ENCODE data around the gene TRIM66. TPM values are rescaled to one million over a fixed set of nuclear protein-coding genes. Genes with fewer than 3 reads are reported as not detected.
A peak's percentile ranks its signal among the peaks of the same experiment; 100 is the strongest.

Gene TRIM66
- total RNA-seq (10 to 100 TPM; 17.9 to 23.5 (median 23.4) TPM), total RNA-seq (6.6 to 51.8 (median 25.1) reads per million in 29 experiments)
- total RNA-seq (2013): 13.3 TPM

DNA sequence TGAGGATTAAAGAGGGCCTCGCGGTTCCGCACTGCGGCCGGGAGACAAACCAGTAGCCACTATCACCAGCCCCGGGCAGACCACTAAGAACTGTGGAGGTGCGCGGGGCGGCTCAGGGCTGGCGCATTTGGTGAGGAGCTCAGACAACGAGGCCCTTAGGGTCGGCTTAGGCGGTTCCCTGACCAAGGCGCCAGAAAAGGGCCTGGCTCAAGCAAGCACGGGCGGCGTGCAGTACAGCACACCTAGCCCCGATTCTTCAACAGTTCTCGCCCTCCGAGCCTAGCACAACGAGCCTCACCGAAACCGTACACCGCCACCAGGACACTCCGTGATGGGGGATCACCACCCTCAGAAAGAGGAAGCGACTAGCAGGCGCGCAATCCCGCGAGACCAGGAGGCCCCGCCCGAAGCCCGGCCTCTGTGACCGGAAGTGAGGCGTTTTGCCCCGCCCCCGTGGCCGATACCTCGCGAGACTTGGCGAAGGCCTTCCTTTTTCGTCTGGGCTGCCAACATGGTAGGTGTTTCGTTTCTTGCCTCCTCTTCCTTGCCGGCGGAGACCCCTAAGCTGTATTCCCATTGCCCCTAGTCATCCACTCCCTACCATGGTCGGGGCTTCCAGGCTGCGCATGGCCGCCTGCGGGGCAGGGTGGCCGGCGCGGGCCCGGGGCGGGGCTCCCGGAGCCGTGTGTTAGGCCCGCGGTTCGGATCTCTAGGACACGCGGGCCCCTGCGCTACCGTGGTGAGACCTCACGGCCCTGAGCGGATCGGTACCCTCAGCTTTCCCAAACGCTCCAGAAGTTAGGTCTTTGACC, at the start of gene TRIM66, which contains the start of gene RPL27A:
Gene TRIM66 (minus strand): TSS at position 363 of the 812 bp plus-strand sequence. CDS start 10,391 bp downstream, outside the sequence.
Gene RPL27A (plus strand): TSS at position 490 of the 812 bp plus-strand sequence. CDS start 22 bp downstream, at position 512.
- ChIA-PET POLR2A (interaction anchor here (0.6 to 1.2 kb wide), 6 partner anchors 8 to 804 kb away, joined by 3 to 7 read pairs (median 3); no protein-coding TSS in a partner anchor), CTCF (interaction anchor here in 1 of 2 donors (0.8 to 1.7 kb wide), 4 partner anchors 14 to 824 kb away, joined by 3 to 6 read pairs (median 4); partner anchors contain the start of gene TMEM9B)
- H3K27ac Mint-ChIP-seq: peak within 1 kb of the TSS; percentile 97 to 98
- H3K9me3 Mint-ChIP-seq: peaks cover 0 to 4% (median 0%) of the 10 kb centered on the region in 3 donors
- 0% methylated on average over 58 of the region's 67 CpGs for WGBS (ENCODE audit: insufficient coverage)
- no peaks in the 10 kb centered on the region for H3K27me3 ChIP-seq (replicated peaks in 1 of 2; ENCODE audit: control insufficient read depth in 2 of 2, extremely low read depth in 1 of 2, insufficient read depth in 2 of 2, low read length in 1 of 2)
- H3K4me3 ChIP-seq (ENCODE audit: control insufficient read depth in 1 of 2, extremely low read depth in 1 of 2, low read length in 1 of 2): peak within 1 kb of the TSS; percentile 78 to 96
- H3K4me1 ChIP-seq (ENCODE audit: control insufficient read depth in 1 of 2, extremely low read depth in 1 of 2, insufficient read depth in 2 of 2, low read length in 2 of 2): peaks cover 21 to 35% of the 10 kb centered on the region in 2 experiments
- peak within 1 kb of the TSS; percentile 96 for H3K27ac ChIP-seq (ENCODE audit: low read length)
- H3K36me3 Mint-ChIP-seq: peaks cover 41% of the 10 kb centered on the region
- peak within 1 kb of the TSS; percentile 90 to 94 (median 93) for H3K4me3 Mint-ChIP-seq
- DNase-seq: peak; percentile 95 to 100 (median 99)
- no peaks in the 10 kb centered on the region for H3K9me3 ChIP-seq
- peaks cover 4 to 40% of the 10 kb centered on the region in 2 donors for H3K36me3 ChIP-seq (ENCODE audit: control insufficient read depth in 2 of 2, extremely low read depth in 1 of 2, insufficient read depth in 1 of 2, low read length in 1 of 2)
- no peaks in the 10 kb centered on the region for H3K27me3 Mint-ChIP-seq
- peak; percentile 95 to 97 (median 96) for ATAC-seq (replicated peaks in 1 of 4)
- H3K4me1 Mint-ChIP-seq: peaks cover 41 to 53% (median 47%) of the 10 kb centered on the region in 3 donors

DNA sequence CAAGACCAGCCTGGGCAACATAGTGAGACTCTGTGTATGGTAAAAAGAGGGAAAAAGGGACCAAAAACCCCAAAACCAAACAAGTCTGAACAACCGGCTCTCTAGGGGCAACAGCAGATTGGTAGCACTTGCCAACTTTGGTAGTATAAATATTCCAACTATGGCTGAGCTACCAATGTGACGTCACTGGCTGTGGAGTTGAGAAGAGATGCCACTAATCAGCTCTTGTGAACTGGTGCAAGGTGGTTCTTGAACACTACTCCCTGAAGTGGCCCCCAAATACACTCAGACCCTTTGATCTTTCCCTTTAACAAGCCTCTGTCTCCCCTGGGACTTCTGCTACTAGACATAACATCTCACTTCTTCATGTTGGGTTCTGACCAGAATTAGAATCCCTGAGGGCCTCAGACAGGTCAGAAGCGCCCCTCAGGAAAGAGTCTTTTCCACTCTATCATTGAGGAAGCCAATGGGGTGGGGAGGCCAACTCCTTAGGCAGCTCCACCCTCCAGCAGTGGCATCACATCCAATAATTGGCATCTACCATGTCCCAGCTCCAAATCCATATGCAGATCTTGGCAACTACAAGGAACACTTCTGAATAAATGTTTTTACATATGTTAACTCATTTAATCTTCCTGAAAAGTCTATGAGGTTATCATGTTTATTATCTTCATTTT, 49.3 kb upstream of the TRIM66 start:
- ChIA-PET CTCF (no interaction called here), POLR2A (no interaction called here)
- Histone ChIP-seq H3K36me3 (ENCODE audit: control insufficient read depth in 2 of 2, extremely low read depth in 1 of 2, insufficient read depth in 1 of 2, low read length in 1 of 2) (no peaks in the 10 kb centered on the region), H3K27ac (ENCODE audit: low read length) (no peak overlapping the region), H3K9me3 (no peaks in the 10 kb centered on the region), H3K27me3 (replicated peaks in 1 of 2; ENCODE audit: control insufficient read depth in 2 of 2, extremely low read depth in 1 of 2, insufficient read depth in 2 of 2, low read length in 1 of 2) (peaks cover 0 to 17% of the 10 kb centered on the region in 2 experiments), H3K4me1 (ENCODE audit: control insufficient read depth in 1 of 2, extremely low read depth in 1 of 2, insufficient read depth in 2 of 2, low read length in 2 of 2) (no peaks in the 10 kb centered on the region), H3K4me3 (ENCODE audit: control insufficient read depth in 1 of 2, extremely low read depth in 1 of 2, low read length in 1 of 2) (no peak overlapping the region)
- Mint-ChIP-seq H3K9me3 (no peaks in the 10 kb centered on the region), H3K4me1 (peaks cover 0 to 6% (median 0%) of the 10 kb centered on the region in 3 donors), H3K27me3 (peaks cover 4 to 9% of the 10 kb centered on the region in 2 donors), H3K36me3 (no peaks in the 10 kb centered on the region), H3K4me3 (no peak overlapping the region), H3K27ac (no peak overlapping the region)
- no CpG with 5 or more reads among the region's 3 CpGs for WGBS (ENCODE audit: insufficient coverage)
- DNase-seq: no peak
- no peak for ATAC-seq (replicated peaks in 1 of 4)

DNA sequence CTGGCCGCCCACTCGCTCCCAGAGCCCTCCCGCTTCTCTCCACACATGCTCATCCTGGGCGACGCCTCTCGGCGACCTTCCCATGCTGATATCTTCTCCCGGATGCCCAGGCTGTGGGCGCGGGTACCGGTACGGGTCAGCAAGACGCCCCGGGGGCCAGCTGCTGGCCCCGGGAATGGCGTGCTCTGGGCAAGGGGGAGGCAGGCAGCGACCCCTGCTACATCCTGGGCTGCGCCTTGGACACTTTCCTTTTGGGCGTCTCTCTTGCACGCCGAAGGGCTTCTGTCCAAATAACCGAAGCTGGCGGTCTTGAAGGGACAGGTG, 48.2 kb upstream of the TRIM66 start:
- no peaks in the 10 kb centered on the region for H3K36me3 ChIP-seq (ENCODE audit: control insufficient read depth in 2 of 2, extremely low read depth in 1 of 2, insufficient read depth in 1 of 2, low read length in 1 of 2)
- H3K27me3 ChIP-seq (replicated peaks in 1 of 2; ENCODE audit: control insufficient read depth in 2 of 2, extremely low read depth in 1 of 2, insufficient read depth in 2 of 2, low read length in 1 of 2): peaks cover 0 to 11% of the 10 kb centered on the region in 2 experiments
- Mint-ChIP-seq H3K27ac (no peak overlapping the region), H3K27me3 (peaks cover 4 to 9% of the 10 kb centered on the region in 2 donors), H3K36me3 (no peaks in the 10 kb centered on the region), H3K4me1 (peaks cover 0 to 6% (median 0%) of the 10 kb centered on the region in 3 donors), H3K4me3 (no peak overlapping the region), H3K9me3 (no peaks in the 10 kb centered on the region)
- ChIA-PET POLR2A (no interaction called here), CTCF (no interaction called here)
- no peaks in the 10 kb centered on the region for H3K4me1 ChIP-seq (ENCODE audit: control insufficient read depth in 1 of 2, extremely low read depth in 1 of 2, insufficient read depth in 2 of 2, low read length in 2 of 2)
- ATAC-seq (replicated peaks in 1 of 4): no peak
- H3K27ac ChIP-seq (ENCODE audit: low read length): no peak overlapping the region
- WGBS (ENCODE audit: insufficient coverage): 94% methylated on average over 20 of the region's 23 CpGs
- DNase-seq: no peak
- H3K9me3 ChIP-seq: no peaks in the 10 kb centered on the region
- H3K4me3 ChIP-seq (ENCODE audit: control insufficient read depth in 1 of 2, extremely low read depth in 1 of 2, low read length in 1 of 2): no peak overlapping the region

DNA sequence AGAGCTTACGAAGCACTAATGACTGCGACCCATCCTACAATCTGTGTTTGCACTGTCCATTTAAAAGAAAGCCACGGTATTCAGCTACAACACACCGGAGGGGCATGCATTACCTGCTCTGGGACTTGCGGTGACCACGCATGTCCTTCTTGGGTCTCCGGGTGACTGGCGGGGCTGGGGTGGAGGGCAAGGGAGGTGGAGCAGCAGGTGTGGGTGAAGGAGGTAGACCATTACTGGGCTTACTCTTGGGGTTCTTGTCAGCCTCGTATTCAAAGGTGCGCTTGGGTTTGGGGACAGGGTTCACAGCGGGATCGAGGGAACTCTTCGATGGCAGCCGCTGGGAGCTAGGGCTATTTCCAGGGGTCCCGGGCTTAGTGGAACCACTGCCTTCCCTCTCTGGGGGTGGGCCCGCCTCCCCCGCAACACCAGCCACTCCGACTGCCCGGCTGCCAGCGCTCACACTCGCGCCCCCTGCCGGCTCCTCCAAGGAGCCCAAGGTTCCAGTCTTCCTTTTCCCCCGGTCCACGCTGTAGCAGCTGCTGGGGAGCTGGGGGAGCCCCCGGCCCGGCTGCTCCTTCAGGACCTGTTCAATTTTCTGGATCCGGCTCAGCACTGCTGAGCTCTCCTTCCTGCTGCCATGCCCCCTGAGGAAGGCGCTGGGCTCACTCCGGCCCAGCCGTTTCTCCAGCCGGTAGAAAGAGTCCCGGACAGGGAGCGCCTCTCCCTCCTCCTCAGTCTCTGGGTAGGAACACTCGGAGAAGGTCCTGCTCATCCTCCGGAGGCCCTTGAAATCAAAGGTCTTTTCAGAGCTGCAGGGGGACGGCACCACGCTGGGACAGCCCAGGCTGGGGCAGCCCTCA, 47.6 kb upstream of the TRIM66 start:
- Histone ChIP-seq H3K9me3 (no peaks in the 10 kb centered on the region), H3K27me3 (replicated peaks in 1 of 2; ENCODE audit: control insufficient read depth in 2 of 2, extremely low read depth in 1 of 2, insufficient read depth in 2 of 2, low read length in 1 of 2) (peaks cover 0 to 5% of the 10 kb centered on the region in 2 experiments), H3K4me3 (ENCODE audit: control insufficient read depth in 1 of 2, extremely low read depth in 1 of 2, low read length in 1 of 2) (no peak overlapping the region), H3K4me1 (ENCODE audit: control insufficient read depth in 1 of 2, extremely low read depth in 1 of 2, insufficient read depth in 2 of 2, low read length in 2 of 2) (no peaks in the 10 kb centered on the region), H3K36me3 (ENCODE audit: control insufficient read depth in 2 of 2, extremely low read depth in 1 of 2, insufficient read depth in 1 of 2, low read length in 1 of 2) (no peaks in the 10 kb centered on the region), H3K27ac (ENCODE audit: low read length) (no peak overlapping the region)
- H3K36me3 Mint-ChIP-seq: no peaks in the 10 kb centered on the region
- ChIA-PET POLR2A (no interaction called here), CTCF (interaction anchor here in 1 of 2 donors (0.7 kb wide), 1 partner anchor 272 kb away, joined by 3 read pairs; no protein-coding TSS in a partner anchor)
- H3K27ac Mint-ChIP-seq: no peak overlapping the region
- WGBS (ENCODE audit: insufficient coverage): 89% methylated on average over 36 of the region's 38 CpGs
- H3K4me1 Mint-ChIP-seq: peaks cover 0 to 6% (median 0%) of the 10 kb centered on the region in 3 donors
- DNase-seq (no peak), ATAC-seq (replicated peaks in 1 of 4) (no peak)
- H3K27me3 Mint-ChIP-seq: peaks cover 4 to 9% of the 10 kb centered on the region in 2 donors
- no peaks in the 10 kb centered on the region for H3K9me3 Mint-ChIP-seq
- no peak overlapping the region for H3K4me3 Mint-ChIP-seq

GRCh38 chr11:8729067-8729466, 46.6 kb upstream of the TRIM66 start:
- H3K36me3 Mint-ChIP-seq: no peaks in the 10 kb centered on the region
- no peak overlapping the region for H3K27ac Mint-ChIP-seq
- Histone ChIP-seq H3K27me3 (replicated peaks in 1 of 2; ENCODE audit: control insufficient read depth in 2 of 2, extremely low read depth in 1 of 2, insufficient read depth in 2 of 2, low read length in 1 of 2) (peaks cover 0 to 4% of the 10 kb centered on the region in 2 experiments), H3K36me3 (ENCODE audit: control insufficient read depth in 2 of 2, extremely low read depth in 1 of 2, insufficient read depth in 1 of 2, low read length in 1 of 2) (no peaks in the 10 kb centered on the region), H3K4me1 (ENCODE audit: control insufficient read depth in 1 of 2, extremely low read depth in 1 of 2, insufficient read depth in 2 of 2, low read length in 2 of 2) (no peaks in the 10 kb centered on the region), H3K27ac (ENCODE audit: low read length) (no peak overlapping the region), H3K9me3 (no peaks in the 10 kb centered on the region), H3K4me3 (ENCODE audit: control insufficient read depth in 1 of 2, extremely low read depth in 1 of 2, low read length in 1 of 2) (no peak overlapping the region)
- no peak overlapping the region for H3K4me3 Mint-ChIP-seq
- WGBS (ENCODE audit: insufficient coverage): no CpG with 5 or more reads among the region's 6 CpGs
- ATAC-seq (replicated peaks in 1 of 4) (no peak), DNase-seq (no peak)
- POLR2A ChIA-PET: interaction anchor here in 1 of 2 donors (0.5 kb wide), 1 partner anchor 501 kb away, joined by 6 read pairs; no protein-coding TSS in a partner anchor
- peaks cover 0 to 6% (median 0%) of the 10 kb centered on the region in 3 donors for H3K4me1 Mint-ChIP-seq
- H3K9me3 Mint-ChIP-seq: no peaks in the 10 kb centered on the region
- CTCF ChIA-PET: no interaction called here
- peaks cover 4 to 9% of the 10 kb centered on the region in 2 donors for H3K27me3 Mint-ChIP-seq
